GM21390 (cell line): Measurements from ENCODE around the gene AP2A1.
"Not testable (repeated sequence)": the region's sequence is repeated elsewhere in the genome, so short reads cannot be mapped to it uniquely, and the experiment has no call there.

Experiments
- ATAC-seq: cut with Tn5 transposase; IDR thresholded peaks from one replicate; pipeline ENCODE4 v1.9.1; 2021; ENCODE audit not compliant: unreplicated experiment

AP2A1 gene

DNA sequence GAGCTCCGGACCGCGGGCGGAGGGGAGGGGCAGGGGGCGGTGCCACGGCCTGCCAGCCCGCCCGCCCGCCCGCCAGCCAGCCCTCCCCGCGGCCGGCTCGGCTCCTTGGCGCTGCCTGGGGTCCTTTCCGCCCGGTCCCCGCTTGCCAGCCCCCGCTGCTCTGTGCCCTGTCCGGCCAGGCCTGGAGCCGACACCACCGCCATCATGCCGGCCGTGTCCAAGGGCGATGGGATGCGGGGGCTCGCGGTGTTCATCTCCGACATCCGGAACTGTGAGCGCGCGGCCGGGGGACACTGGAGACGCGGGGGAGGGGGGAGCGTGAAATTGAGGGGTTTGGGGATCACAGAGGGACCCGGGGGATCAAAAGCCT, at the start of gene AP2A1:
TSS of gene AP2A1 (plus strand) at position 72 of the 370 bp plus-strand sequence. CDS start at position 205, 133 bp downstream.
- ATAC-seq = no peak

DNA sequence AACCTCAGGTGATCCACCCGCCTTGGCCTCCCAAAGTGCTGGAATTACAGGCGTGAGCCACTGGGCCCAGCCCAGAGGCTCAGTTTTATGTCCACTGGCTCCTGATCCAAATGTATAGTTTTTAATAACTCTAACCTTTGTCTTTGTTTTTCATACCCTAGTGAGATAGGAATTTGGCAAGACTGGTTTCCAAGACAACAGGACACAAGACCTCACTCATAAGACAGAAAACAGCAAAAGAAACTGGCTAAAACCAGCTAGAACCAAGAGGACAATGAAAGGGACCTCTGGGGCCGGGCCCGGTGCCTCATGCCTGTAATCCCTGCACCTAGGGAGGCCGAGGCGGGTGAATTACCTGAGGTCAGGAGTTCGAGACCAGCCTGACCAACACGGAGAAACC, 48.3 kb upstream of the AP2A1 start:
- no peak for ATAC-seq

DNA sequence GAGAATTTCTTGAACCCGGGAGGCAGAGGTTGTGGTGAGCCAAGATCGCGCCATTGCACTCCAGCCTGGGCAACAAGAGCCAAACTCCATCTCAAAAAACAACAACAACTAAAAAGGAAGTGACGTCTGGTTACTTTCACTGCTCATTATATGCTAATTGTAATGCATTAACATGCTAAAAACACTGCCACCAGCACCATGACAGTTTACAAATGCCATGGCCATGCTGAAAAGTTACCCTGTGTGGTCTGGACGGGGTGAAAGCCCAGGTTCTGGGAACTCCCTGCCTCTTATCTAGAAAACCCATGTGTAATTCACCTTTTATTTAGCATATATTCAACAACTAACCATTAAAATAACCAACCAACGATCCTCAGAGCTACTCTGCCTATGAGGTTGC, 47.8 kb upstream of the AP2A1 start:
- ATAC-seq = no peak

DNA sequence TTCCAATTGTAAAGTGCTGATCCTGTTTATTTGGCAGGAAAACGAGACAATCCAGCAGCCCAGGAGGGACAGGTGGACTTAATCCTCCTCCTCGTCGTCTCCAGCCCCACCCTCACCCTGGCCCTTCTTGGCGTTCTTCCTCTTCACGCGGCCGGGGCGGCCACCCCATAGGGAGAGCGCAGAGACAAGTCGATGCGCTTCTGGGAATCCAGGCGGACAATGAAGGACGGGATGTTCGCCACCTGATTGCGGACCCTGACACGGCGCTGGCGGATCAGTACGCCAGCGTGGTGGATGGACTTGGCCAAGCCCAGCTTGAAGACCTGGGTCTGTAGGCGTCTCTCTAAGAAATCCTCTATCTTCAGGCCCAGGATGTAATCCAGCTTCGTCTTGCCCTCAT, 47.4 kb upstream of the AP2A1 start:
- ATAC-seq = not testable (repeated sequence)

DNA sequence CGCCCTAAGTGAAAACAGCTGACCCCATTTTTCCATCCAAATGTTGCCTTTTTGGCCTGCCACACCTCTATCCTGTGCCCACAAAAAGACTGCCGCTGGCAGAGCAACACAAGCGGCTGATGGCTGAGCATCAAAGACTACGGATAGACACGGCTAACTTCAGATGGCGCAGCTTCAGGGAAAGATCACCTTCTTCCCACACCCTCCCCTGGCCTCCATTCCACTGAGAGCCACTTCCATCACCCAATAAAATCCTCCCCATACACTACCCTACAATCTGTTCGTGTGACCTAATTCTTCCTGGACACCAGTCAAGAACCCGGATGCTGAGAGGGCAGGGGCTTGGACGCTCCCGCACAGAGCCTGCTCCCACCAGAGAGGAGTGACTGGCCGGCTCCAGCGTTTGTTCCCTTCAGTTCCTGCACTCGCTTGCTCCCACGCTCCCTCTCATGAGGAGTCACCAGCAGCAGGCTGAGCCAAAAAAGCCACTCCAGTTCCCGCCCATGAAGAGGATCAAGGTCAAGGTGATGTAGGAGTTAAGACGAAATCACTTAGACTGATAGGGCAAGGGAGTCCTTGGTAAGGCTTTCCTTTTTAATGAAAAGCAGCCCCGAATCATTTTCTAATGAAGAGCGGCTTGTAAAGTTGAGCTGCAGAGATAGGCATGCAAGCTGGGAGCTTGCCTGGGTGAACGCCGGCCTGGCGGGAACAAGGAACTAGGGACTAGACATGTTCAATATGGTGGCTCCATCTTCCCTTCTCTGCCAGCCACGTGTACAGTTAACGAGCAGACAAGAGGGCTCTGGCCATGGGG, 39.4 kb upstream of the AP2A1 start:
- ATAC-seq = no peak

DNA sequence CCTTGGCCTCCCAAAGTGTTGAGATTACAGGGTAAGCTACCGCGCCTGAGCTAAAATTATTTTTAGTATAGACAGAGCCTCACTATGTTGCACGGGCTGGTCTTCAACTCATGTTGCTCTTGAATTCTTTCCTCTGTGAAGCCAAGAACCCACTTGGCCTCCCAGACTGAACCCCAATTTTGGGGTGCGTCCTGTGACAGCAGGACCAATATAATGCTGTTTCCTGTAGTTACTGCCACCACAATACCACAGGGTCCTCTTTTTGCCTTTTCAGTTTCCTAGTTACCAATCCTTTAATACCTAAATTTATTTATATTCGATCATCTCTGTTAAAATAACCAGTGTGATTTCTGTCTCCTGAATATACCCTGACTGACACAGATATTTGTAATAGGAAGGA, 36.6 kb upstream of the AP2A1 start:
- ATAC-seq = no peak

DNA sequence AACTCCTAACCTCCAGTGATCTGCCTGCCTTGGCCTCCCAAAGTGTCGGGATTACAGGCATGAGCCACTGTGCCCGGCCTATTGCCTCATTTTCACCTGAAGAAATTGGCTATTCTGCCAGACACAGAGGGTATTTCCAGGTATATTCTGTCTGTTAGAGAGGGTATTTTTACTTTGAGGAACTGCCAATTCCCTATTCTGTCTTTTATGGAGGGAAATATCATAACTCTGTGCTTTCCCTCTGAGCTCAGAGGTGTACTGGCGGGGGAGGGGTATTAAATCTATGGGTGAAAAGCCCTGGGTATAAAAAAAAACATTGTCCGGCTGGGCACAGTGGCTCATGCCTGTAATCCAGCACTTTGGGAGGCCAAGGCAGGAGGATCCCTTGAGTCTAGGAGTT, 28.5 kb upstream of the AP2A1 start:
- ATAC-seq = no peak

DNA sequence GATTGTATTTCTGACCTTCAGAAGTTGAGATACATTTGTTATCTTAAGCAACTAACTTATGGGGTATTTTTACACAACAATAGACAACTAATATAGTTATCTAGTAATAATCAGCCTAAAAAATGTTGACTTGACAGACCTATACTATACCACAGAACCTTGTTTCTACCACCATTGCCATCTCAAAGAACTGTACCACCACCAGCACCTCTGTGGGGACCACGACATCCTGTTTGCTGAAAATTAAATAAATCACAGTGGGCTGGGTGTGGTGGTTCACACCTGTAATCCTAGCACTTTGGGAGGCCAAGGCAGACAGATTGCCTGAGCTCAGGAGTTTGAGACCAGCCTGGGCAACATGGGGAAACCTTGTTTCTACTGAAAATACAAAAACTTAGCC, 27.7 kb upstream of the AP2A1 start:
- no peak for ATAC-seq

DNA sequence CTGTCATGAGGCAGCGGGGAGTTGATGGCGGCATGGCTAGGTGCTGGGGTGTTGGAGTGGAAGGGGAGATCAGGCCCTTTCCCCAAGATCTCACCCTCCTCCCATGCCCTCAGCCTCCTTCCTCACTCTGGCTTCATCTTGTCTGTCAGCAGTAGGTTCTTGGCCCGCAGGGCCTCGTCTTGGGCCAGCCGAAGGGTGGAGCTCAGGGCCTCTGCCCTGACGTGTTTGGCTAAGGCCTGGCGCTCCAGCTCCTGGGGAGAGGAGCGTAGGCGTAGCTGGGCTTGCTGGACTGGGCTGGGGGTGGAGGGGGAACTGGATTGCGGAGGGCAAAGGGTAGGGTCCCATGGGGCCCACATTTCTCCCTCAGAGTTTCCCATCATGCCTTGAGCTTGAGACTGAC, 26.9 kb upstream of the AP2A1 start:
- no peak for ATAC-seq

DNA sequence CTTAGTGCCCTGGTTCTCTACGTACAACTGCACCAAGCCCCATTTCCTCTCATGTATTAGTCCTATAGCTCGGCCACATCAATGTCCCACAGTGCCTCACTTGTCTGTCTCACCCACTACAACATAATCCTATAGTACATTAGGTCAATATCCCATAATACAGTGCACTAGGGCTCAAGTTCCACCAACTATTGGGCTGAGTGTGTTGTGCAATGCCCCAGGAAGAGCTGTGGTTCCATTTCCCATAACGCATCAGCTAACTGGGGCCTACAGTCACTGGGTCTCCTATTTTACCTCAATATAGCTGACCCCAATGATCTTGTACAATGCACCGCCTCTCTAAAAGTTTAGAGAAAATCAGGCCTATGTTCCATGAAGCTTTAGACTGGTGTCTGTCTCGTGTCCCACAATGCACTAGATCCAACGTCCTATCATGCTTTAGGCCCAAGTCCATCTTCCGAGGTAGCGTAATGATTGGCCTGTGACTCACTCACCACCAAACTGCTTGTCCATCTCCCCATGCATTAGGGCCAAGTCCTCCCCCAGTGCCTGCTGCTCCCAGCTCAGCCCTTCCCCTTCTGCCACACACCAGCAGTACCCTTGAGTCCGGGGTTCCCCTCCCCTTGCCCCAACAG, 25.5 kb upstream of the AP2A1 start:
- no peak for ATAC-seq

DNA sequence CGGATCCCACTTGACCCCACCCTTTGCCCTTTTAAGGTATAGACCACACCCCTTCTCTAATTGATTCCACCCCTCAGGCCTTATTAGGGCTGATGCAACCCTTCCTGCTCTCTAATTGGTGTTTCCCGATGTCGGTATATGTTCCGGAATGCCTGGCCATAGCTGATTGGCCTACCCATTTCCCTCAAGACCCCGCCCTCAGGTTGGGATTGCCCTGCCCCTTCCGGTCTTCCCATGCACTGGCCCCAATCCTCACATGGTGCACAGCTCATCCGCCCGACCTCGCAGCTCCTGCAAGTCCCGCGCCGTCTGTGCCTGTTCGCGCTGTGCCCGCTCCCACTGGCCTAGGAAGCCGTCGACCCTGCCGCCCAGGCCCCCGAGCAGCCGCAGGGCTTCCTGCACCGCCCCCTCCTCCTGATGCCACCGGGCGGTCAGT, 21.8 kb upstream of the AP2A1 start:
- no peak for ATAC-seq

DNA sequence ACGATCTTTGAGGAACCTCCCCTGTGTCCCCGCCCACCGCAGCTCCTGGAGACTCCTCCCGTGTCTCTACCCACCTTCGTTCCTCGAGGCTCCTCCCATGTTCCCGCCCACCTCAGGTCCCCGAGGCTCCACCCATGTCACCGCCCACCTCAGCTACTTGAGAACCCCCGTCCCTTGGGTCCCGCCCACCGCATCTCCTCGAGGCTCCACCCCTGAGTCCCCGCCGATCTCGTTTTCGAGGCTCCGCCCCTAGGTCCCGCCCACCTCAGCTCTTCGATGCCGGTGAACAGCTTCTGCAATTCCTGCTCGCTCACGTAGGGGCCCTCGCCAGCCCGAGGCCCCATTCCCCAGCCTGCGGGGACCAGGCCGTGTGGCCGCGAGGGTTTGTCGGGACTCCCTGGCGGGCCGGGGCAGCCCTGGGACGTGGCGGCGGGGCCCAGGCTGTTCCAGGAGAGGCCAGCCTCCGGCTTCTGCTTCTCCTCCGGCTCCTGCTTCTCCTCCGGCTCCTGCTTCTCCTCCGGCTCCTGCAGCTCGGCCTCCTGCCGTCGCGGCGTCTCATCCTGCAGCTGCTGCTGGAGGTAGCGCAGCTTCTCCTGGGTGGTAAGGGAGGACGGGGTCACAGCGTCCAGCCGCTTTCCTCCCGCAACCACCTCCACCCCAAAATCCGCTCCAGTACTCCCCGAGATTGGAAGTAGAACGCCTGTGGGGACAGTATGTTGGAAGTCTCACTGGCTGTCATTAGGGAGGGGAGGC, 20.4 kb upstream of the AP2A1 start:
- ATAC-seq = no peak

DNA sequence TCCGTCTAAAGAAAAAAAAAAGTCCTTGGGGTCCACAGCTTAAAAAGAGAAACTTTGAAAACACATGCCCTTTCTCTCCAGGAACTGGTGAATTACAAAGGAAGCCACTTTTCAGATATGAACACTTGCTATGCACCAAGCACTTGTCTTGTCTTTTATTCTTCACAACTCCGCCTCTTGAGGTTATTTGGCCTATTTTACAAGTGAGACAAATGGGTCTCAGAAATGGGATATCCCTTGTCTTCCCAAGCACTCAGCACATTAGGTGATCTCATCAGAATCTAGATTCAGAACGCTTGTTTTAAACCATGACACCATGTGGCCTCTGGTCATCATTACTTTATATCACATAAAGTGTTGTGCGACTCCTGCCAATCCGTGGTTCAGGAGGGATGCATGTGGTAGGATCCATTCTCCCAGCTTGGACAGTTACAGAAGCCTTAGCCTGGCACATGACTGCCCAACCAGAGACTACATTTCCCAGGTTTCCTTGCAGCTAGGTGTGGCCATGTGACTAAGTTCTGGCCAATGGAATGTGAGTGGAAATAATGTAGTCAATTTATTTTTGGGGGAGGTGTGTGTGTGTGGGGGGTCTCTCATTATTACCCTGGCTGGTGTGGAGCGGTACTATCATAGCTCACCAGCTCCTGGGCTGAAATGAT, 17.6 kb upstream of the AP2A1 start:
- ATAC-seq = no peak

DNA sequence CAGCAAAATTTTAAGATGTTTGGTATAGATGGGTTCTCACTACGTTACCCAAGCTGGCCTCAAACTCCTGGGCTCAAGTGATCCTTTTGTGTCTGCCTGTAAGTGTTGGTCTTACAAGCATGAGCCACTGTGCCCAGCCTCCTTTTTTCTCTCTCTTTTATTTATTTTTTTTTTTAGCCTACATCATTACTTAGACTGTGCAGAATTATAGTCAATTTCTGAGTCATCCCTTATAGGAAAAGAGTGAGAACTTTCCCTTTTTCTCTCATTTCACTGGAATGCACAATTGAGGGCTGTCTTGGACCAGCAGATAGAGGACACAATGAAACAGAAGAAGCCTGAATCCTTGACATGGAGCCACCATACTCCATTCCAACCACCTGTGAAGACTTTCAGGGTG, 17.0 kb upstream of the AP2A1 start:
- ATAC-seq = no peak

DNA sequence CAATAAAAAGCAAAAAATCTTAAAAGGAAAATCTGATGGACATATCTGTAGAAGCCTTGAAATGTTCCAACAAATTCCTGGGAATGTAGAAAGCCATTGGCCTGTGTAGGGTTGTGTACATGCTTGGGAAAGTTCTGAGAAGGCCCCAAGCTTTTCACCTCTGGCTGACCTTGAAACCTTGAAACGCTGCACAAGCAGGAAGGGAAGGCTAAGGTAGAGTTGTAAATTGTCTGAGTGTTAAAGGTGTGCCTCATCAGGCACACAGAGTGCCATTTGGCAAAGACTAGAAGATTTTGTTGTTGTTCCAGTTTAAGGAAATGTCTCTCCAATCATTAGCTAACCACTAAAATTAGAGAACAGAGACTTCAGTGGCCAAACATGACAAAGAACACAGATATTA, 14.1 kb upstream of the AP2A1 start:
- no peak for ATAC-seq

DNA sequence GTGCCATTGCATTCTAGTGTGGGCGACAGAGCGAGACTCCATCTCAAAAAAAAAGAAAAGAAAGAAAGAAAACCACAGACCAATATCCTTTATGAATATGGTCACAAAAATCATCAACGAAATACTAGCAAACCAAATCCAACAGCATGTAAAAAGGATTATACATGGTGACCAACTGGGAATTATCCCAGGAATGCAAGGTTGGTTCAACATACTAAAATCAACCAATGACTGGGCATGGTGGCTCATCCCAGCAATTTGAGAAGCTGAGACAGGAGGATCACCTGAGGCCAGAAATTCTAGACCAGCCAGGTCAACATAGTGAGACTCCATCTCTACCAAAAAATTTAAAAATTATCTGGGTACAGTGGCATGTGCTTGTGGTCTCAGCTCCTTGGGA, 10.8 kb upstream of the AP2A1 start:
- no peak for ATAC-seq

DNA sequence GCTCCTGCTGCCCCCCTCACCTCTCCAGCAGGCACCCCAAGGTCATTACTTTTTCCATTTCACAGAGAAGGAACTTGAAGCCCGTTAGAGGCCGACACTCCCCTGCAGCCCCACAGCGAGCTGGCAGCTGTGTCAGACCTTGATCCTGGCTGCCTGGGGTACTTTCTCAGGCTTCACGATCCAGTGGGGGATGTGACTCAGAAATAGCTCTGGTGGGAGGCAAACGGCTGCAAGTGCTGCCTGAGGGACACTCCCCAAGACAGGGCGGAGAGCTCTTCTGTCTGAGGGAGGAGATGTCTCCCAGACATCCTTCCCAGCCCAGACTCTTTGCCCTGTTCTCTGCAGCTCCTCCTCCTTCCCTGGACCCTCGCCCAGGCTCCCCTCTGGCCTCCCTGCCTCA, 8.5 kb upstream of the AP2A1 start:
- no peak for ATAC-seq

DNA sequence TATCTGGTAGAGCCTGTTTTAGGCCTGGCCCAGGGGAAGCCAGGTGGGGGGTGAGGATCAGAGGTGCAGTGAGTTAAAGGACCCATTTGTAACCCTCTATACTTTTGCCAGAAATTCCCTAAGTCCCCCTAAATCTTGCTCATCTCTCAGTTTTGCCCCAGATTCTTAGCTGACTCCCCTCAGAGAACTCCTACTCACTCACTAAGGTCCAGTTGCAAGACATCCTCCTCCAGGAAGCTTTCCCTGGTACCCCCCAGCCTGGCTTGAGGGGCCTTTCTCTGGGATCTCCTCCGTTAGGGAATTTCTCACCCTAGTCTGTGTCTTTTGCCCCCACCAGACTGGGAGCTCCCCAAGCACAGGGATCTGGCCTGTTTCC, 5.6 kb upstream of the AP2A1 start:
- no peak for ATAC-seq

DNA sequence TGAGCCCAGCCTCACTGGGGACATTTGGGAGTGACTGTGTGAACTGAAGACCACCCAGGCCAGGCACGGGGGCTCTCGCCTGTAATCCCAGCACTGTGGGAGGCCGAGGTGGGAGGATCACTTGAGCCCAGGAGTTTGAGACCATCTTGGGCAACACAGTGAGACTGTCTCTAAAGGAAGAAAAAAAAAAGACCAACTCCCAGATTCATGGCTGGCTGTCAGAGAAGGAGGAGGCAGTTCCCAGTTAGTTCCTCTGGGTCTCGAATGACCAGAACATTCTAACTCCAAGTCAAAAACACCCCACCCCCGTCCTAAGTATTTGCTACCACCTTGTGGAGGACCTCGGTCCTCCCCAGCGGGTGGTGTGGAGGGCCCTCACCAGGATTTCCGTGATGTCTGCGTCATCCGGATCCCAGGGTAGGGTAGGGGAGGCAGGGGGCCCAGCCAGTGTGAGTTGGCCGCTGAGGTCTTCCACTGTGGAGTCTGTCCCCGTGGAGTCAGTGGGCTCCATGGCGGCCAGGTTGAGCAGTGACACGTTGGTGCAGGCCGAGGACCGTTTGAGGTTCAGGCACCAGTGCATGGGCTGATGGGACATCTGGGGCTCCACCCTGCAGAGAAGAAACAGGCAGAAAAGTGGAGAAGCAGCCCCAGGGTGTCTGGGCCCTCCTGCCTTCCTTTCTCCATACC, 5.0 kb upstream of the AP2A1 start:
- ATAC-seq = no peak

DNA sequence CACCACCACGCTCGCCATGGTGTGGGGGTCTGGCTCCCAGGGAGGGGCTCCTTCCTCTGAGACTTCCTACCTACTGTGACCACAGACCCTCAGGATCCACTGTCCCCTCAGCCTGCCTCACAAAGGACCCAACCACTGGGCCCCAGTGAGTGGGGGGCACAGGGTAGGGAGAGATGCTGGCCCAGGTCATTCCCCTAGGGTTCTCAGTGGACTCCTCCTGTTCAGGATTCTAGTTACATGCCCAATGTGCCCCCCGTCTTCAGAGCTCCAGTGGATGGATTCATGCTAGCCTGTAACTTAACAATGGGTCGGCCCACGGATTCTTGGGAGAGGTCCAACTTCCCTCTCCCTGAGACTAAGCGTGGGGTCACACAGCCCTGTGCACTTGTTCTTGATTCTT, 3.6 kb upstream of the AP2A1 start, which contains the start of gene TSKS:
TSS of gene TSKS (minus strand) at position 77 of the 400 bp plus-strand sequence. CDS start at position 18, 59 bp downstream.
- no peak for ATAC-seq

DNA sequence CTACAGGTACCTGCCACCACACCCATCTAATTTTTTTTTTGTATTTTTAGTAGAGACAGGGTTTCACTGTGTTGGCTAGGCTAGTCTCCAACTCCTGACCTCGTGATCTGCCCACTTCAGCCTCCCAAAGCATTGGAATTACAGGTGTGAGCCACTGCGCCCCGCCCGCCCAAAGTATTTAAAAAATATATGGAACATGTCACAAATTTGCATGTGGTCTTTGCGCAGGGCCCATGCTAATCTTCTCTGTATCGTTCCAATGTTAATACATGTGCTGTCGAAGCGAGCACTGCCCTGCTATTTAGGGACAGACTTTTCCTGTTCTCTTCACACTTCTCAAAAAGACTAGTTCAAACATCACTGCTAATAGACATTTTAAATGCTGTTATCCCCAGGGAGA, 2.5 kb upstream of the AP2A1 start:
- ATAC-seq = no peak
